H1 (cell line): Measurements from ENCODE around the gene BDKRB1. TPM values are rescaled to one million over a fixed set of nuclear protein-coding genes. Genes with fewer than 3 reads are reported as not detected.

Source experiments
- CTCF ChIA-PET: fragments of 300-600 bp; sonication (Branson Sonifier 250); formaldehyde crosslinking; loops from one replicate; lab custom pipeline; 2021; ENCODE audit not compliant: partially characterized antibody; lab: Charles Lee
- POLR2A ChIA-PET: fragments of 300-600 bp; sonication (Branson Sonifier 250); formaldehyde crosslinking; loops from one replicate; lab custom pipeline; 2021; ENCODE audit warnings: inconsistent platforms; ENCODE audit not compliant: partially characterized antibody; lab: Charles Lee
- DNase-seq, 2 experiments: peaks; one replicate each; pipeline versions ENCODE4 v3.0.0 to v3.0.0-alpha.2; 2010 to 2022; ENCODE audit warnings: low spot score in 2 of 2, low read depth in 1 of 2, mixed read lengths in 1 of 2
- FAIRE-seq: peaks from 2 replicates; lab custom pipeline; 2011; peaks lifted over from hg19 to GRCh38; lab: Jason Lieb, UNC
- H2AFZ ChIP-seq: 2 replicates; pipeline ENCODE4 v1.8.1; 2012; ENCODE audit warnings: low read length, inconsistent platforms
- H2AK5ac ChIP-seq: 2 replicates; pipeline ENCODE4 v1.6.1; 2013; ENCODE audit warnings: low read depth, low read length
- H2BK120ac ChIP-seq: replicated peaks from 2 replicates; pipeline ENCODE3; 2013; ENCODE audit warnings: low read depth, low read length, inconsistent platforms
- H2BK12ac ChIP-seq: 2 replicates; pipeline ENCODE4 v1.6.1; 2013; ENCODE audit warnings: low read depth, low read length
- H2BK15ac ChIP-seq: 2 replicates; pipeline ENCODE4 v1.6.1; 2013; ENCODE audit warnings: low read length
- H2BK20ac ChIP-seq: 2 replicates; pipeline ENCODE4 v1.6.1; 2013; ENCODE audit warnings: low read length
- H2BK5ac ChIP-seq: 2 replicates; pipeline ENCODE4 v1.6.1; 2013; ENCODE audit warnings: low read depth, low read length
- H3K14ac ChIP-seq: 2 replicates; pipeline ENCODE4 v1.6.1; 2013; ENCODE audit warnings: inconsistent platforms; ENCODE audit not compliant: insufficient read length
- H3K18ac ChIP-seq: 2 replicates; pipeline ENCODE4 v1.6.1; 2013; ENCODE audit warnings: low read length; ENCODE audit errors: extremely low read depth
- H3K23ac ChIP-seq: 2 replicates; pipeline ENCODE4 v1.6.1; 2013; ENCODE audit warnings: inconsistent platforms; ENCODE audit not compliant: insufficient read length
- H3K23me2 ChIP-seq: 2 replicates; pipeline ENCODE4 v1.6.1; 2013; ENCODE audit warnings: low read depth, low read length
- H3K27ac ChIP-seq: 2 replicates; pipeline ENCODE4 v1.6.1; 2011; ENCODE audit warnings: low read depth, low read length, inconsistent platforms
- H3K27me3 ChIP-seq, 4 experiments: replicated peaks in 1 of 4; 1 replicate in 1 of 4; 2 replicates in 3 of 4; pipeline versions ENCODE4 v1.6.1 to v1.8.1; 2011 to 2013; ENCODE audit warnings: low read length in 3 of 4, mild to moderate bottlenecking in 3 of 4, inconsistent platforms in 2 of 4, mixed read lengths in 2 of 4, moderate library complexity in 1 of 4; ENCODE audit not compliant: control insufficient read depth in 3 of 4, insufficient read depth in 3 of 4; ENCODE audit errors: extremely low read depth in 1 of 4
- H3K36me3 ChIP-seq, 4 experiments: 2 replicates each; pipeline versions ENCODE4 v1.6.1 to v1.8.1; 2011 to 2013; ENCODE audit warnings: mild to moderate bottlenecking in 4 of 4, low read length in 3 of 4, moderate library complexity in 2 of 4, control low read depth in 1 of 4, inconsistent platforms in 1 of 4; ENCODE audit not compliant: insufficient read depth in 4 of 4, control insufficient read depth in 2 of 4
- H3K4ac ChIP-seq: replicated peaks from 2 replicates; pipeline ENCODE3; 2013; ENCODE audit warnings: low read length, low read depth, mixed read lengths, inconsistent platforms; ENCODE audit not compliant: insufficient read length
- H3K4me1 ChIP-seq, 4 experiments: replicated peaks in 1 of 4; 1 replicate in 1 of 4; 2 replicates in 3 of 4; pipeline versions ENCODE4 v1.6.1 to v1.8.1; 2011 to 2013; ENCODE audit warnings: low read length in 3 of 4, inconsistent platforms in 2 of 4, mixed read lengths in 1 of 4; ENCODE audit not compliant: insufficient read depth in 4 of 4, control insufficient read depth in 3 of 4
- H3K4me2 ChIP-seq, 2 experiments: 2 replicates each; pipeline versions ENCODE4 v1.6.1 to v1.8.1; 2011 to 2013; ENCODE audit warnings: low read depth in 2 of 2, low read length in 2 of 2, control low read depth in 1 of 2, inconsistent platforms in 1 of 2, mild to moderate bottlenecking in 1 of 2; ENCODE audit not compliant: insufficient read depth in 1 of 2
- H3K4me3 ChIP-seq, 4 experiments: fragments of 200-600, 300-600 bp in 1 of 4; sonication (generic), shearing (Covaris generic), sonication (Bioruptor Twin) in 1 of 4; 2 replicates each; pipeline versions ENCODE4 v1.5.1 to v1.8.1; 2011 to 2016; ENCODE audit warnings: low read length in 4 of 4, low read depth in 3 of 4, control low read depth in 2 of 4, inconsistent platforms in 2 of 4, mild to moderate bottlenecking in 2 of 4, mixed read lengths in 1 of 4, moderate library complexity in 1 of 4; ENCODE audit not compliant: insufficient read depth in 2 of 4; ENCODE audit errors: extremely low read depth in 1 of 4
- H3K56ac ChIP-seq: replicated peaks from 2 replicates; pipeline ENCODE3; 2013; ENCODE audit warnings: low read depth, mild to moderate bottlenecking, mixed read lengths, low read length, inconsistent platforms; ENCODE audit not compliant: insufficient read length
- H3K79me1 ChIP-seq: 2 replicates; pipeline ENCODE4 v1.6.1; 2013; ENCODE audit warnings: low read depth, low read length, control low read depth
- H3K79me2 ChIP-seq, 2 experiments: 2 replicates each; pipeline versions ENCODE4 v1.6.1 to v1.8.1; 2012 to 2013; ENCODE audit warnings: low read length in 2 of 2, mild to moderate bottlenecking in 2 of 2, inconsistent platforms in 1 of 2; ENCODE audit not compliant: insufficient read depth in 2 of 2, control insufficient read depth in 1 of 2
- H3K9ac ChIP-seq, 4 experiments: replicated peaks in 1 of 4; 1 replicate in 1 of 4; 2 replicates in 3 of 4; pipeline versions ENCODE4 v1.6.1 to v1.8.1; 2011 to 2013; ENCODE audit warnings: low read depth in 3 of 4, low read length in 3 of 4, control low read depth in 2 of 4, mild to moderate bottlenecking in 2 of 4, moderate library complexity in 2 of 4, inconsistent platforms in 1 of 4; ENCODE audit errors: extremely low read depth in 1 of 4
- H3K9me3 ChIP-seq, 2 experiments: 2 replicates each; pipeline versions ENCODE4 v1.6.1 to v1.8.1; 2012 to 2013; ENCODE audit warnings: mild to moderate bottlenecking in 2 of 2, moderate library complexity in 2 of 2, control low read depth in 1 of 2, inconsistent platforms in 1 of 2, low read depth in 1 of 2, low read length in 1 of 2, mixed read lengths in 1 of 2; ENCODE audit not compliant: insufficient read depth in 2 of 2
- H4K20me1 ChIP-seq, 2 experiments: replicated peaks in 1 of 2; 2 replicates each; pipeline versions ENCODE3 to v1.8.1; 2011 to 2013; ENCODE audit warnings: inconsistent platforms in 2 of 2, low read length in 2 of 2, mild to moderate bottlenecking in 1 of 2; ENCODE audit not compliant: insufficient read depth in 2 of 2, control insufficient read depth in 1 of 2
- H4K5ac ChIP-seq: 2 replicates; pipeline ENCODE4 v1.6.1; 2013; ENCODE audit warnings: low read length, low read depth, mixed read lengths, inconsistent platforms; ENCODE audit not compliant: insufficient read length
- H4K8ac ChIP-seq: 2 replicates; pipeline ENCODE4 v1.8.0; 2013; ENCODE audit warnings: mild to moderate bottlenecking, moderate library complexity, low read length, inconsistent platforms; ENCODE audit not compliant: insufficient read depth; ENCODE audit errors: extremely low read depth
- H4K91ac ChIP-seq: replicated peaks from 2 replicates; pipeline ENCODE3; 2013; ENCODE audit warnings: low read length, mixed read lengths, inconsistent platforms; ENCODE audit not compliant: insufficient read length
- FOSL1 ChIP-seq: IDR thresholded peaks from 2 replicates; pipeline ENCODE4 v1.6.1; 2011; ENCODE audit warnings: mild to moderate bottlenecking, low read depth, low read length, moderate library complexity; ENCODE audit not compliant: insufficient read depth
- HDAC2 ChIP-seq, 2 experiments: fragments of 300-600 bp in 1 of 2; sonication (generic) in 1 of 2; IDR thresholded peaks; 2 replicates each; pipeline ENCODE4 v1.6.1; 2011 to 2012; ENCODE audit warnings: low read depth in 2 of 2, low read length in 2 of 2, mild to moderate bottlenecking in 2 of 2, moderate library complexity in 2 of 2, borderline replicate concordance in 1 of 2, inconsistent platforms in 1 of 2
- MAFK ChIP-seq: IDR thresholded peaks from 2 replicates; pipeline ENCODE4 v1.6.1; 2012; ENCODE audit warnings: low read depth, mild to moderate bottlenecking, improper control_type of control experiment, low read length
- POU5F1 ChIP-seq: IDR thresholded peaks from 2 replicates; pipeline ENCODE4 v1.6.1; 2011; ENCODE audit warnings: low read depth, mild to moderate bottlenecking, low read length, moderate library complexity
- WGBS, 2 experiments: shearing (Covaris generic) in 1 of 2; methylation state at CpG; one replicate each; pipeline versions ENCODE4 v1.1.6 to v1.1.7; 2013 to 2015; ENCODE audit warnings: low lambda C conversion rate in 2 of 2, mixed read lengths in 2 of 2, inconsistent platforms in 1 of 2, low coverage in 1 of 2, missing lambda C conversion rate in 1 of 2; ENCODE audit not compliant: insufficient replicate concordance in 2 of 2, insufficient coverage in 1 of 2, insufficient read length in 1 of 2; ENCODE audit errors: extremely low coverage in 1 of 2, missing lambda C conversion rate in 1 of 2; 5-methylcytosine and 5-hydroxymethylcytosine counted together
- polyA plus RNA-seq, 7 experiments: library from polyadenylated mRNA; depleted of rRNA in 3 of 7; stranded (reverse) in 5 of 7; unstranded in 2 of 7; fragments of >200 nt in 5 of 7; fragments of 200-250 nt in 2 of 7; gene quantifications; 1 replicate in 5 of 7; 2 replicates in 1 of 7; 4 replicates in 1 of 7; pipeline versions ENCODE4 v1.2.1 to v1.2.3, GENCODE V29; 2011 to 2013; ENCODE audit warnings: missing spikeins in 2 of 7, mixed read lengths in 2 of 7
- total RNA-seq: library from RNA; stranded (reverse); fragmentation: NEBNext Ultra II Directional; extraction: Animal tissue kit (Norgen Biotek cat#: 25700); gene quantifications from 2 replicates; pipeline ENCODE4 v1.2.1, GENCODE V29; 2021
- TF ChIP-seq, protein P1 (sequence below): IDR thresholded peaks from 2 replicates; pipeline ENCODE4 v1.6.1; 2012; ENCODE audit warnings: inconsistent platforms

Gene BDKRB1
- total and polyA plus RNA-seq, 2 of the 8 experiments (the other 6 are each of a cell fraction or from before 2014, with no cell fraction given) = 0.27 TPM; not detected in 1

GRCh38 chr14:96261772-96262655, 6.0 kb downstream of the BDKRB1 start:
- Histone ChIP-seq H2BK20ac (no peak overlapping the region), H2AFZ (no peak overlapping the region), H3K9me3 (peaks cover 0 to 7% of the 10 kb centered on the region in 2 experiments; a peak in 2 of 4 replicates), H3K23me2 (no peaks in the 10 kb centered on the region), H3K4me2 (no peak overlapping the region), H3K79me2 (no peaks in the 10 kb centered on the region), H2AK5ac (no peak overlapping the region), H3K56ac (no peak overlapping the region), H2BK5ac (no peak overlapping the region), H4K91ac (no peak overlapping the region), H3K9ac (no peak overlapping the region), H3K14ac (no peak overlapping the region), H2BK12ac (0 out of 2 replicates have a peak overlapping the region, but pooled peaks have one; percentile 27), H3K4me1 (no peaks in the 10 kb centered on the region), H3K79me1 (no peaks in the 10 kb centered on the region), H2BK120ac (no peak overlapping the region), H3K4me3 (no peak overlapping the region), H3K27me3 (no peaks in the 10 kb centered on the region), H4K20me1 (no peaks in the 10 kb centered on the region), H3K23ac (no peak overlapping the region), H3K36me3 (no peaks in the 10 kb centered on the region), H4K5ac (no peak overlapping the region), H2BK15ac (no peak overlapping the region), H3K18ac (no peak overlapping the region), H3K4ac (no peak overlapping the region), H4K8ac (no peak overlapping the region), H3K27ac (no peak overlapping the region)
- ChIA-PET POLR2A (no interaction called here), CTCF (interaction anchor here (0.7 to 7.1 kb wide), 9 partner anchors 9 to 202 kb away, joined by 3 to 67 read pairs (median 3); no protein-coding TSS in a partner anchor)
- FAIRE-seq (no peak), DNase-seq (no peak)
- TF ChIP-seq, protein P1, sequence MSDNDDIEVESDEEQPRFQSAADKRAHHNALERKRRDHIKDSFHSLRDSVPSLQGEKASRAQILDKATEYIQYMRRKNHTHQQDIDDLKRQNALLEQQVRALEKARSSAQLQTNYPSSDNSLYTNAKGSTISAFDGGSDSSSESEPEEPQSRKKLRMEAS = no peak
- no peak for TF ChIP-seq FOSL1
- no peak for TF ChIP-seq HDAC2 (IDR thresholded peaks at IDR 0.05; ENCODE audit: borderline replicate concordance in 1 of 2, low read depth in 2 of 2, low read length in 2 of 2)
- TF ChIP-seq MAFK = no peak
- no peak for TF ChIP-seq POU5F1
- WGBS, 2 experiments = 88% methylated on average over 16 of the region's 16 CpGs; no CpG with 5 or more reads in 1 of the 2 experiments
